H1 (cell line): ENCODE data around the gene DDX56. TPM values are rescaled to one million over a fixed set of nuclear protein-coding genes. Genes with fewer than 3 reads are reported as not detected.

Source experiments
- CTCF ChIA-PET: fragments of 300-600 bp; sonication (Branson Sonifier 250); formaldehyde crosslinking; loops from one replicate; lab custom pipeline; 2021; ENCODE audit not compliant: partially characterized antibody; lab: Charles Lee
- POLR2A ChIA-PET: fragments of 300-600 bp; sonication (Branson Sonifier 250); formaldehyde crosslinking; loops from one replicate; lab custom pipeline; 2021; ENCODE audit warnings: inconsistent platforms; ENCODE audit not compliant: partially characterized antibody; lab: Charles Lee
- DNase-seq, 2 experiments: peaks; one replicate each; pipeline versions ENCODE4 v3.0.0 to v3.0.0-alpha.2; 2010 to 2022; ENCODE audit warnings: low spot score in 2 of 2, low read depth in 1 of 2, mixed read lengths in 1 of 2
- FAIRE-seq: peaks from 2 replicates; lab custom pipeline; 2011; peaks lifted over from hg19 to GRCh38; lab: Jason Lieb, UNC
- H2AFZ ChIP-seq: 2 replicates; pipeline ENCODE4 v1.8.1; 2012; ENCODE audit warnings: low read length, inconsistent platforms
- H2AK5ac ChIP-seq: 2 replicates; pipeline ENCODE4 v1.6.1; 2013; ENCODE audit warnings: low read depth, low read length
- H2BK120ac ChIP-seq: replicated peaks from 2 replicates; pipeline ENCODE3; 2013; ENCODE audit warnings: low read depth, low read length, inconsistent platforms
- H2BK12ac ChIP-seq: 2 replicates; pipeline ENCODE4 v1.6.1; 2013; ENCODE audit warnings: low read depth, low read length
- H2BK15ac ChIP-seq: 2 replicates; pipeline ENCODE4 v1.6.1; 2013; ENCODE audit warnings: low read length
- H2BK20ac ChIP-seq: 2 replicates; pipeline ENCODE4 v1.6.1; 2013; ENCODE audit warnings: low read length
- H2BK5ac ChIP-seq: 2 replicates; pipeline ENCODE4 v1.6.1; 2013; ENCODE audit warnings: low read depth, low read length
- H3K14ac ChIP-seq: 2 replicates; pipeline ENCODE4 v1.6.1; 2013; ENCODE audit warnings: inconsistent platforms; ENCODE audit not compliant: insufficient read length
- H3K18ac ChIP-seq: 2 replicates; pipeline ENCODE4 v1.6.1; 2013; ENCODE audit warnings: low read length; ENCODE audit errors: extremely low read depth
- H3K23ac ChIP-seq: 2 replicates; pipeline ENCODE4 v1.6.1; 2013; ENCODE audit warnings: inconsistent platforms; ENCODE audit not compliant: insufficient read length
- H3K23me2 ChIP-seq: 2 replicates; pipeline ENCODE4 v1.6.1; 2013; ENCODE audit warnings: low read depth, low read length
- H3K27ac ChIP-seq: 2 replicates; pipeline ENCODE4 v1.6.1; 2011; ENCODE audit warnings: low read depth, low read length, inconsistent platforms
- H3K27me3 ChIP-seq, 4 experiments: replicated peaks in 1 of 4; 1 replicate in 1 of 4; 2 replicates in 3 of 4; pipeline versions ENCODE4 v1.6.1 to v1.8.1; 2011 to 2013; ENCODE audit warnings: low read length in 3 of 4, mild to moderate bottlenecking in 3 of 4, inconsistent platforms in 2 of 4, mixed read lengths in 2 of 4, moderate library complexity in 1 of 4; ENCODE audit not compliant: control insufficient read depth in 3 of 4, insufficient read depth in 3 of 4; ENCODE audit errors: extremely low read depth in 1 of 4
- H3K36me3 ChIP-seq, 4 experiments: 2 replicates each; pipeline versions ENCODE4 v1.6.1 to v1.8.1; 2011 to 2013; ENCODE audit warnings: mild to moderate bottlenecking in 4 of 4, low read length in 3 of 4, moderate library complexity in 2 of 4, control low read depth in 1 of 4, inconsistent platforms in 1 of 4; ENCODE audit not compliant: insufficient read depth in 4 of 4, control insufficient read depth in 2 of 4
- H3K4ac ChIP-seq: replicated peaks from 2 replicates; pipeline ENCODE3; 2013; ENCODE audit warnings: low read length, low read depth, mixed read lengths, inconsistent platforms; ENCODE audit not compliant: insufficient read length
- H3K4me1 ChIP-seq, 4 experiments: replicated peaks in 1 of 4; 1 replicate in 1 of 4; 2 replicates in 3 of 4; pipeline versions ENCODE4 v1.6.1 to v1.8.1; 2011 to 2013; ENCODE audit warnings: low read length in 3 of 4, inconsistent platforms in 2 of 4, mixed read lengths in 1 of 4; ENCODE audit not compliant: insufficient read depth in 4 of 4, control insufficient read depth in 3 of 4
- H3K4me2 ChIP-seq, 2 experiments: 2 replicates each; pipeline versions ENCODE4 v1.6.1 to v1.8.1; 2011 to 2013; ENCODE audit warnings: low read depth in 2 of 2, low read length in 2 of 2, control low read depth in 1 of 2, inconsistent platforms in 1 of 2, mild to moderate bottlenecking in 1 of 2; ENCODE audit not compliant: insufficient read depth in 1 of 2
- H3K4me3 ChIP-seq, 4 experiments: fragments of 200-600, 300-600 bp in 1 of 4; sonication (generic), shearing (Covaris generic), sonication (Bioruptor Twin) in 1 of 4; 2 replicates each; pipeline versions ENCODE4 v1.5.1 to v1.8.1; 2011 to 2016; ENCODE audit warnings: low read length in 4 of 4, low read depth in 3 of 4, control low read depth in 2 of 4, inconsistent platforms in 2 of 4, mild to moderate bottlenecking in 2 of 4, mixed read lengths in 1 of 4, moderate library complexity in 1 of 4; ENCODE audit not compliant: insufficient read depth in 2 of 4; ENCODE audit errors: extremely low read depth in 1 of 4
- H3K56ac ChIP-seq: replicated peaks from 2 replicates; pipeline ENCODE3; 2013; ENCODE audit warnings: low read depth, mild to moderate bottlenecking, mixed read lengths, low read length, inconsistent platforms; ENCODE audit not compliant: insufficient read length
- H3K79me1 ChIP-seq: 2 replicates; pipeline ENCODE4 v1.6.1; 2013; ENCODE audit warnings: low read depth, low read length, control low read depth
- H3K79me2 ChIP-seq, 2 experiments: 2 replicates each; pipeline versions ENCODE4 v1.6.1 to v1.8.1; 2012 to 2013; ENCODE audit warnings: low read length in 2 of 2, mild to moderate bottlenecking in 2 of 2, inconsistent platforms in 1 of 2; ENCODE audit not compliant: insufficient read depth in 2 of 2, control insufficient read depth in 1 of 2
- H3K9ac ChIP-seq, 4 experiments: replicated peaks in 1 of 4; 1 replicate in 1 of 4; 2 replicates in 3 of 4; pipeline versions ENCODE4 v1.6.1 to v1.8.1; 2011 to 2013; ENCODE audit warnings: low read depth in 3 of 4, low read length in 3 of 4, control low read depth in 2 of 4, mild to moderate bottlenecking in 2 of 4, moderate library complexity in 2 of 4, inconsistent platforms in 1 of 4; ENCODE audit errors: extremely low read depth in 1 of 4
- H3K9me3 ChIP-seq, 2 experiments: 2 replicates each; pipeline versions ENCODE4 v1.6.1 to v1.8.1; 2012 to 2013; ENCODE audit warnings: mild to moderate bottlenecking in 2 of 2, moderate library complexity in 2 of 2, control low read depth in 1 of 2, inconsistent platforms in 1 of 2, low read depth in 1 of 2, low read length in 1 of 2, mixed read lengths in 1 of 2; ENCODE audit not compliant: insufficient read depth in 2 of 2
- H4K20me1 ChIP-seq, 2 experiments: replicated peaks in 1 of 2; 2 replicates each; pipeline versions ENCODE3 to v1.8.1; 2011 to 2013; ENCODE audit warnings: inconsistent platforms in 2 of 2, low read length in 2 of 2, mild to moderate bottlenecking in 1 of 2; ENCODE audit not compliant: insufficient read depth in 2 of 2, control insufficient read depth in 1 of 2
- H4K5ac ChIP-seq: 2 replicates; pipeline ENCODE4 v1.6.1; 2013; ENCODE audit warnings: low read length, low read depth, mixed read lengths, inconsistent platforms; ENCODE audit not compliant: insufficient read length
- H4K8ac ChIP-seq: 2 replicates; pipeline ENCODE4 v1.8.0; 2013; ENCODE audit warnings: mild to moderate bottlenecking, moderate library complexity, low read length, inconsistent platforms; ENCODE audit not compliant: insufficient read depth; ENCODE audit errors: extremely low read depth
- H4K91ac ChIP-seq: replicated peaks from 2 replicates; pipeline ENCODE3; 2013; ENCODE audit warnings: low read length, mixed read lengths, inconsistent platforms; ENCODE audit not compliant: insufficient read length
- EZH2 ChIP-seq: fragments of 200-600 bp; sonication (generic); IDR thresholded peaks from 2 replicates; pipeline ENCODE4 v1.7.1; 2012; ENCODE audit warnings: low read depth, mild to moderate bottlenecking, moderate library complexity, low read length, inconsistent platforms; ENCODE audit not compliant: severe bottlenecking
- SP4 ChIP-seq: IDR thresholded peaks from 2 replicates; pipeline ENCODE4 v1.6.1; 2012; ENCODE audit warnings: low read length, inconsistent platforms
- TEAD4 ChIP-seq: IDR thresholded peaks from 2 replicates; pipeline ENCODE4 v1.6.1; 2012; ENCODE audit warnings: low read depth, low read length, inconsistent platforms, mixed read lengths
- ZNF274 ChIP-seq: IDR thresholded peaks from 2 replicates; pipeline ENCODE4 v1.7.0; 2012; ENCODE audit warnings: low read length, borderline replicate concordance; ENCODE audit errors: extremely low read depth
- WGBS, 2 experiments: shearing (Covaris generic) in 1 of 2; methylation state at CpG; one replicate each; pipeline versions ENCODE4 v1.1.6 to v1.1.7; 2013 to 2015; ENCODE audit warnings: low lambda C conversion rate in 2 of 2, mixed read lengths in 2 of 2, inconsistent platforms in 1 of 2, low coverage in 1 of 2, missing lambda C conversion rate in 1 of 2; ENCODE audit not compliant: insufficient replicate concordance in 2 of 2, insufficient coverage in 1 of 2, insufficient read length in 1 of 2; ENCODE audit errors: extremely low coverage in 1 of 2, missing lambda C conversion rate in 1 of 2; 5-methylcytosine and 5-hydroxymethylcytosine counted together
- polyA plus RNA-seq, 7 experiments: library from polyadenylated mRNA; depleted of rRNA in 3 of 7; stranded (reverse) in 5 of 7; unstranded in 2 of 7; fragments of >200 nt in 5 of 7; fragments of 200-250 nt in 2 of 7; gene quantifications; 1 replicate in 5 of 7; 2 replicates in 1 of 7; 4 replicates in 1 of 7; pipeline versions ENCODE4 v1.2.1 to v1.2.3, GENCODE V29; 2011 to 2013; ENCODE audit warnings: missing spikeins in 2 of 7, mixed read lengths in 2 of 7
- total RNA-seq: library from RNA; stranded (reverse); fragmentation: NEBNext Ultra II Directional; extraction: Animal tissue kit (Norgen Biotek cat#: 25700); gene quantifications from 2 replicates; pipeline ENCODE4 v1.2.1, GENCODE V29; 2021

DDX56 gene
- total and polyA plus RNA-seq, 2 of the 8 experiments (the other 6 are each of a cell fraction or from before 2014, with no cell fraction given): 56.9 to 81.6 TPM

DNA sequence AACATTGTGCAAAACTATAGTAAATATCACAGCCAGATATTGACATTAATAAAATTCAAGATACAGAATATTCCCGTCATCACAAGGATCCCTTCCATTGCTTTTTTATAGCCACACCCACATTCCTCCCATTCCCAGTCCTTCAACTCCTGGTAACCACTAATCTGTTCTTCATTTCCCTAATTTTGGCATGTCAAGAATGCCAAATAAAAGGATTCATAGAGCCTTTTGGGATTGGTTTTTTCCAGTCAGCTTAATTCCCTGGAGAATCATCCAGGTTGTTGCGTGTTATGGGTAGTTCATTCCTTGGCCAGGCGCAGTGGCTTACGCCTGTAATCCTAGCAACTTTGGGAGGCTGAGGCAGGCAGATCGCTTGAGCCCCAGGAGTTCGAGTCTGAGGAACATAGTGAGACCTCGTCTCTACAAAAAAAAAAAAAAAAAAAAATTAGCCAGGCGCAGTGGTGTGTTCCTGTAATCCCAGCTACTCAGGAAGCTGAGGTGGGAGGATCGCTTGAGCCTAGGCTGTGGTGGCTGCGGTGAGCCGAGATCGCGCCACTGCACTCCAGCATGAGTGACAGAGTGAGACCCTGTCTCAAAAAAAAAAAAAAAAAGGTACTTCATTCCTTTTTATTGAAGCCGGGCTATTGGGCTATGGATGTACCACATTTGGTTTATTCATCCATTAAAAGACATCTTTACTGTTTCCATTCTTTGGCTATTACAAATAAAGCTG, 35.4 kb upstream of the DDX56 start:
- no peak overlapping the region for H2BK20ac ChIP-seq
- H3K79me1 ChIP-seq: no peaks in the 10 kb centered on the region; the same call in 1 of the 2 replicates
- H3K9me3 ChIP-seq: no peaks in the 10 kb centered on the region
- H3K4ac ChIP-seq: no peak overlapping the region
- H3K23me2 ChIP-seq: peaks cover 7% of the 10 kb centered on the region
- no peaks in the 10 kb centered on the region for H3K27me3 ChIP-seq
- no peak overlapping the region for H3K56ac ChIP-seq
- H3K14ac ChIP-seq: no peak overlapping the region
- H3K4me2 ChIP-seq: no peak overlapping the region; a peak in 2 of 4 replicates
- H3K18ac ChIP-seq: no peak overlapping the region
- no peak overlapping the region for H2BK12ac ChIP-seq
- H2AFZ ChIP-seq: no peak overlapping the region
- H3K23ac ChIP-seq: no peak overlapping the region
- no peak overlapping the region for H3K27ac ChIP-seq
- peak overlapping the region; percentile 71 for H2BK5ac ChIP-seq
- WGBS, 2 experiments: 94% methylated on average over 10 of the region's 14 CpGs; no CpG with 5 or more reads in 1 of the 2 experiments
- no peak overlapping the region for H4K8ac ChIP-seq
- peaks cover 0 to 6% of the 10 kb centered on the region in 2 experiments for H4K20me1 ChIP-seq
- no peaks in the 10 kb centered on the region for H3K36me3 ChIP-seq
- no peak overlapping the region for H2BK120ac ChIP-seq
- no peak overlapping the region for H4K5ac ChIP-seq
- H3K9ac ChIP-seq: no peak overlapping the region
- FAIRE-seq: no peak
- H2BK15ac ChIP-seq: no peak overlapping the region
- no peak overlapping the region for H4K91ac ChIP-seq
- no peak for DNase-seq
- ChIA-PET POLR2A (interaction anchor here (0.6 to 3.2 kb wide), 4 partner anchors 17 to 373 kb away, joined by 3 to 18 read pairs (median 8); partner anchors contain the start of genes TMED4 and ZMIZ2), CTCF (interaction anchor here (0.6 kb wide), 1 partner anchor 175 kb away, joined by 4 read pairs; no protein-coding TSS in a partner anchor)
- H2AK5ac ChIP-seq: no peak overlapping the region
- H3K4me1 ChIP-seq: peaks cover 0 to 7% (median 1%) of the 10 kb centered on the region in 4 experiments; a peak in 2 of 7 replicates
- H3K4me3 ChIP-seq: no peak overlapping the region
- H3K79me2 ChIP-seq: peaks cover 6 to 66% of the 10 kb centered on the region in 2 experiments
- no peak for TF ChIP-seq SP4
- TF ChIP-seq ZNF274: no peak
- TF ChIP-seq EZH2: no peak
- peak; percentile 72 for TF ChIP-seq TEAD4
